Adipose tissue (tissue), 3 donors: ENCODE measurements around the gene ARMC2. TPM values are rescaled to one million over a fixed set of nuclear protein-coding genes. Genes with fewer than 3 reads are reported as not detected.
"Not testable (repeated sequence)": the region's sequence is repeated elsewhere in the genome, so short reads cannot be mapped to it uniquely, and the experiment has no call there.

Experiments used
- H3K27ac ChIP-seq: one replicate; pipeline ENCODE4 v1.5.1; 2013; ENCODE audit warnings: low read depth, low read length
- WGBS, 3 donors: extraction: QIAGEN DNeasy Blood & Tissue Kit; methylation state at CpG; one replicate each; pipeline ENCODE4 v1.1.7; 2013; 5-methylcytosine and 5-hydroxymethylcytosine counted together
- polyA plus RNA-seq, 3 donors: library from polyadenylated mRNA; stranded (reverse); fragments of 200-250 nt; gene quantifications; one replicate each; pipeline ENCODE4 v1.2.3, GENCODE V29; 2013
- donor health status: healthy with polysubstance abuse.
- donor health status: Bipolar disorder and iron deficiency.
- donor health status: healthy.

The ARMC2 gene
- polyA plus RNA-seq, 3 donors, result 0.85 to 9.0 (median 2.8) TPM

DNA sequence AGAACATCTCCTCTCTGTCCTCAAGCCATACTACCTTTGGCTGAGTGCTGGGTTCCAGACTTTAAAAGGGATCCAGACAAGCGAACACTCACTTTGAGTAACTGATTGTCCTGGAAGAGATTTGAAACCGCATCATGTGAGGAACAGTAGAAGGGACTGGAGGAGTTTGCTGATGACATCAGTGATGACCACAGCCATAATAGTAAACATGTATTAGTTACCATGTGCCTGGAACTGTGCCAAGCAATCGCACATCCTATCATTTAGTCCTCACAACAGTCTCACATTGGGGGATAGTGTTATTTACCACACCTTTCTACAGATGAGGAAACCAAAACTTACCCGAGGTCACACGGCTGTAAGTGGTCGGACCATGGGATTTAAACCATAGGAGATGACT lies 39.8 kb downstream of the ARMC2 start:
- WGBS, 3 donors, result 90 to 91% (median 90%) methylated on average over 6 of the region's 6 CpGs
- H3K27ac ChIP-seq, result no peak overlapping the region

DNA sequence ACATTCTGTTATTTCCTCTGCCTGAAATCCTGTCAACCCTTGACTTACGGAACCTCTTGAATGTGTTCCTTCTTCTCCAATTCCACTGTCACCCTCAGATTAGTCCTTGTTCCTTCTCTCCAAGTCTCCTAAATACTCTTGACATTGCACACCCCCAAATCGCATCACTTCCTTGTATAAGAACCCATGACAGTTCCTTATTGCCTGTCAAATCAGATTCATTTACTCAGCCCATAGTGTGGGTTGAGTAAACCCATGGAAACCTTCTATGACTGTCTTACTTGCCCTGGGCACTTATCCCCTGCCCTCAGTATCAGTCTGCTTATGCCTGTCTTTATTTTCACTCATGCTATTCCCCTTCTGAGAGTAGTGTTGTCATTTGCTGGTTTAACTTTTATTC lies 40.5 kb downstream of the ARMC2 start:
- H3K27ac ChIP-seq, result no peak overlapping the region
- WGBS, 3 donors, result 84 to 92% (median 85%) methylated on average over 2 of the region's 2 CpGs

DNA sequence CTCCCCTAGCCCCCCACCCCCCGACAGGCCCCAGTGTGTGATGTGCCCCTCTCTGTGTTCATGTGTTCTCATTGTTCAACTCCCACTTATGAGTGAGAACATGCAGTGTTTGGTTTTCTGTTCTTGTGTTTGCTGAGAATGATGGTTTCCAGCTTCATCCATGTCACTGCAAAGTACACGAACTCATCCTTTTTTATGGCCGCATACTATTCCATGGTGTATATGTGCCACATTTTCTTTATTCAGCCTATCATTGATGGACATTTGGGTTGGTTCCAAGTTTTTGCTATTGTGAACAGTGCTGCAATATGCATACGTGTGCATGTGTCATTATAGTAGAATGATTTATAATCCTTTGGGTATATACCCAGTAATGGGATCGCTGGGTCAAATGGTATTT lies 42.7 kb downstream of the ARMC2 start:
- 86 to 92% (median 91%) methylated on average over 5 of the region's 5 CpGs for WGBS, 3 donors
- H3K27ac ChIP-seq, result not testable (repeated sequence)

DNA sequence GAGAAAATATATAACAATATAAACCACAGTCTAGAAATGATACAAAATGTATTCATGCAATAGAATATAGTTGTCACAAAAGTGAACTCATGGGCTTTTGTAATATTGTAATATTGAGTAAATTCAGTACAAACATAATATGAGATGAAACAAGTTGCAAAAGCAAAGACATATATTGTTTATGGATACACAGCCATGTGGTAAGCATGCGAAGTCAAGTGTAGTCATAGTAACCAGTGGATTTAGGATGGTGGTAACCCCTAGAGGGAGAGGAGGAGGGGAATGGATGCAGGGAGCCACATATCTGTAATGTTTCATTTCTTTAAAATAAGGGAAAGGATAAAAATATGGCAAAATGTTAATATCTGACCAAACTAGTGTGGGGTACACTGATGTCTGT lies 47.3 kb downstream of the ARMC2 start:
- H3K27ac ChIP-seq, result no peak overlapping the region
- 65 to 85% (median 70%) methylated on average over 1 of the region's 1 CpG for WGBS, 3 donors

DNA sequence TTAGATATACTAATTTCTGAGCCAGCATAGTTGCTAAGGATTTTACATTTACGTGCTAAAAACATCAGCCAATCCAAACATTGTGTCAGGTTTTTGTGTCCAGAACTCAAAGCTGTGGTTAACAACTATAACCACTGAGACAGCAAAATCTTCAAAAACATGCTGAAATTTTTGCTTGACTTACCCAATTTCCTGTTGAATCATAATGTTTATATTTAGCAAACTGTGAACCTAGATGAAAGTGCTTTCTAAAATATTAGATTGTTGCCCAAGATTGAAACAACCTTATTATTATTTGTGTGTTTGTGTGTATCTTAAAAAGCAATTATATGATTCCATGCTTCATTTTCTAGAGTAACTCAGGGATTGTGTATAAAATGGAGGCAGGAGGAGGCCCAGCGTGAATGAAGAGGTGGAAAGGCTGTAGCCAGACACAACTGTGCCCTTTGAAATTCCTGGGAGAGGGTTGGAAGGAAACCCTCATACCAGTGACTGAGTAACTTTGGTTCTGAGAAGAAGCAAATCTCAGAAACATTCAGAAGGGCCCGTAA lies 48.0 kb downstream of the ARMC2 start:
- 46 to 76% (median 49%) methylated on average over 3 of the region's 3 CpGs for WGBS, 3 donors
- no peak overlapping the region for H3K27ac ChIP-seq

DNA sequence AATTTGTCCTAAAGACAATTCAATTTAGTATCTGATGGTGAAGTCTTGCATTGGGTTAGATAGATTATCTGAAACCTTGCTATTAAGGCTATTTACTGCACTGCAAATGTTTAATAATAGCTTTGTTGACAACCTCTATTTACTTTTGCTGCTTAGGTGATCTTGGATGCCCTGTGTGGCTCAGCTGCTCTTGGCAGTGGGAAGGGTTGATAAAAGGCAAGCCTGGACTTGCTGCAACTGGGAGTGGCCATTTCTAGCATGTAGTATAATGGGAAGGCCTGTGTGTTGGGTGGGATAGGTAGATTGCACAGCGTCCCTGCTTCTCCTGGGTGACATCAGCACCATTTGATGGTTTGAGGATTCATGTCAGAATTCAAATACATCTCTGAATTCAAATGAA lies 49.1 kb downstream of the ARMC2 start:
- 69 to 89% (median 84%) methylated on average over 1 of the region's 1 CpG for WGBS, 3 donors
- no peak overlapping the region for H3K27ac ChIP-seq

DNA sequence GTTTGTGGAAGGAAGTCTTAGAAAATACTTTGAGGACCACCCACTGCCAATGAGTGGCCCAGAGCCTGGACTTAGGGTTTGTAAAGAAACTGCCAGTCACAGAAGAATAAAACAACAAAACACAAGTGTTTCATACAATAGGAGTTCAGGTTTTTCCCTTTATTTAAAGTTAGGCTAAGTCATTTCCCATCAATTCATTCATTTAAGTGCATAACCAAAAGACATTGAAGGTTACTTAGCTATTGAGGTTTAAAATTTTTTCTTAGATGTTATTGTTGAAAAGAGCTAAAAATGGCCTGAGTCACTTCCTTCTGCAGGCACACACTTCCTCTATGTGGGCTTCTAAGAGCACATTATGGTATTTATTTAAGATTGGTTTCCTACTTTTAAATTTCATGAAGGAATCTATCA lies 54.2 kb downstream of the ARMC2 start:
- H3K27ac ChIP-seq, result no peak overlapping the region

DNA sequence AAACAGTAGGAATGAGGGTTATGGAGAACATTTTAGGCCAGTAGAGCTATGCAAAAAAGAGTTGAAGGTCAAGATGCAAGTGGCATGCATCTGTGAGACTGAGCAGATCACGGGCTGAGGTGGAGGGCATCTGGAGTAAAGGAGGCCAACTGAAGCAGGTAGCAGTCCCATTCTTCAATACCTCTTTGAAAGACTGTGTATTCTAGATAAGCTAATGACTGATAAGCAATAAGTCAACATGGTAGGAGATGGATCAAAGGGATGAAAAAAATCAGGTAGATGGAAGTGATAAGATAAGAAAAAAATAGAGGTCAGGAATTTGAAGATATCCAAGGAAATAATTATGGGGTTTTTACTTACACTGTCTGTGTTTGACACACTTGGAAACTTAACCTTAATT lies 55.6 kb downstream of the ARMC2 start:
- WGBS, 3 donors, result 42 to 96% (median 93%) methylated on average over 1 of the region's 1 CpG
- H3K27ac ChIP-seq, result no peak overlapping the region

DNA sequence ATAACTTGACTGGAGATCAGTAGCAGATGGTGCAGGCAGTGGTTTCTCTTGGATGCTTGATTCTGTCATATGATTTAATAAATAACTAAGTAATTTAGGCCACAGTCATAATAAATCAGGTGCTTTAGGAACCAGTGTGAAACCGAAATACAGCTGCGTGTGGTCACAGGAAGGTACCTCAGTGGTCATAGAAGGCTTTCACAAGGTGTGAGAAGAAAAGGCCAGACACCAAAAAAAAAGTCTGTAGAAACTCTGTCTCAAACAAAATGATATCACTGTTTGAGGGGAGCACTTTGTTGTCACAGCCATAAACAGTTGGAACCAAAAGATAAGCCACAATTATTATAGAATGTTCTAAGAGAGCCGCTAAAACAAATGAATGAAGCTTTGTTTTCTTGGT lies 56.5 kb downstream of the ARMC2 start:
- WGBS, 3 donors, result 64 to 75% (median 66%) methylated on average over 3 of the region's 3 CpGs
- no peak overlapping the region for H3K27ac ChIP-seq

DNA sequence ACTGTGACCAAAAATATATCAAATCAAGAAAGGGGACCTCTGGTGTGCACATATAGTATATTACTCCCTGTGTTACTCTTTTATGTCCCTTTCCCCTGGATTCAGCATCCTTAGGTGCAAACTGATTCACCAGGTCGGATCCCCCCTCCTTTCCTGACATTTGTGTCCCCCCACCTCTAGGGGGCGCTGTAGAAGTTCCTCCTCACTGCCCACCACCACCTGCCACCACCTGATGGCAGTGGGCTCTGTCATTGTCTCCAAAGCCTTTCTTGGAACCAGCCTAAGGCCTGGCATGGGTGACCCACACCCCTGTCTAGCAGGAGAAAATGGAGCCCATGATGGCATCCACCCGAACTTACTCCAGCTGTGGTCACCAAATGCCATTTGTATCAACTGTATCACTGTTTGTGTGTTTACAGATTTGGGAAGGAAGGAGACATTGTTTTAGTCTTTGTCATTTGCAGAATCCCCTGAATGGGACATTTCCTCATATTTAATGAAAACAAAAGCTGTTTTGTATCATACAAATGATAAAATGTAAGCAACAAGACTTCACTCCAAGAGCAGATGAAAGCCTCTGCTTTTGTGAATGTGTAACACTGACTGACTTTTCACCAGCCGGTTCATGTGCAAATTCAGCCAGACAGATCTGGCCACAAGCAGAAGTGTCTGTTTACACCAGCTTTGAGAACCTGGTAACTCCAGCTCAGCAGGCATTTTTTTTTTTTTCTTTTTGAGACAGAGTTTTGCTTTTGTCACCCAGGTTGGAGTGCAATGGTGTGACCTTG lies 66.2 kb downstream of the ARMC2 start:
- WGBS, 3 donors, result 63 to 69% (median 65%) methylated on average over 4 of the region's 4 CpGs
- H3K27ac ChIP-seq, result no peak overlapping the region

DNA sequence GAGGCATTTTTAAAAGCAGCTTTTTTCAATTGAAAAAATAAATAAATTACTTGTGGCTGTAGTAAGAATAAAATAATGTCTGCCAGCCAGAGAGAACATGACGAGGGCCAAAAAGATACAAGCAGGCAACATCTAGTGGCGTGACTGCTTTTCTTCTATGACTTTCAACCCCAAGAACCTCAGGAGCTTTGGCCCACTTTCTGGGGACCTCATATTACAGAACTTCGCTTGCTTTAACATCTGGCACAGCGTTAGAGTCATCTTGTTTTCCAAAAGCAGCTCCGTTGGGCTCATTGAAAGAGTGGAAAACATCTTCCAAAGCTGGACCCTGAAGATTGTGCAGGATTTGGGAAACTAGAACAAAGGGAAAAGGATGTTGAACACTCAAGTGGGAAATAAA lies 67.0 kb downstream of the ARMC2 start:
- 85 to 91% (median 89%) methylated on average over 5 of the region's 5 CpGs for WGBS, 3 donors
- no peak overlapping the region for H3K27ac ChIP-seq

DNA sequence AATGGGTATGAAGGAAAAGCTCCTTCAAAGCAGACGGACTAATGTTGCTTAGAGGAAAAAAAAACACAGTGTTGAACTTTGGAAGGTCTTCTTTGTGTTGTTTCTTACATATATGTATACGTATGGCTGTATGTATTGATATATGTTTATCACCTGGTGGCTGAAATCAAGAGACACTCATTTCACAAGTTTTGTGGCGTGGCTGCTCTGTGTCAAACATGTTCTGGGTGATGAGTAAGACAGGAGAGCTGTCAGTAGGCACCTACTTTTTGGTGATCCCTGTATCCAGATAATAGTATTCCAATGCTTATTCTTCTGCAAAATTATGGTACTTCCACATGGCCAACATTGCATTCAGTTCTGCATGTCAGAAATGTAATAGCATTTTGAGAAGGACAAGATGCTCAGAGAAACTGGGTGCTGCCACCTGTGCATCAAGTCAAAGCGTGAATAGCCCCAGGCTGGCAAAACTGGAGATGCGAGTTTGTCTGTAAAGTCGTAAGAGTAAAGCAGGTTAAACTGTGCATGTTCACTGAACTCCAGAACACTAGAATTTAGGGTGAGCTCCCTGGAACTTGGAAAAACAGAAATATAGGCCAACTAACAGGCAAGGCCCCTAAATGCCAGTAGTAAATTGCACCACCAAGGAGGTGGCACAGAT lies 67.9 kb downstream of the ARMC2 start:
- WGBS, 3 donors, result 80 to 88% (median 82%) methylated on average over 6 of the region's 6 CpGs
- H3K27ac ChIP-seq, result no peak overlapping the region

DNA sequence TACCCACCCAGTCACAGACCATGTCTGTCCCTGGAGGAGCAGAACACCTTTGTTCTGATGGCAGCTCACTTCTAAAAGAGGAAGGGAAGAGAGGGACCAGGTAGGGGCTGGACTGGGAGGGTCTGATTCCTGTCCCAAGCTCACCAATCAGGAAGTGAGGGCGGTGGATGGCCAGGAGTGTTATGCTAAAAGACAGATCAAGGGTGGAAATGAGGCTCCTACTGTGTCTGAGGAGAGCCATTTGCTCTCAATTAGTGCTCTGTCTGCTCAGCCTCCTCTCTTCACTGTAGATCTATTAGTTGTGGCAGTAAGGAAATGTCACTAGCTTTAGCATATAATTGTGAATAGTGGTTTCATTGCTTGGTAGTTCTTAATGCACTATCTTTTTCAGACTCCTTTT lies 72.5 kb downstream of the ARMC2 start:
- no peak overlapping the region for H3K27ac ChIP-seq
- 74 to 94% (median 83%) methylated on average over 1 of the region's 1 CpG for WGBS, 3 donors

DNA sequence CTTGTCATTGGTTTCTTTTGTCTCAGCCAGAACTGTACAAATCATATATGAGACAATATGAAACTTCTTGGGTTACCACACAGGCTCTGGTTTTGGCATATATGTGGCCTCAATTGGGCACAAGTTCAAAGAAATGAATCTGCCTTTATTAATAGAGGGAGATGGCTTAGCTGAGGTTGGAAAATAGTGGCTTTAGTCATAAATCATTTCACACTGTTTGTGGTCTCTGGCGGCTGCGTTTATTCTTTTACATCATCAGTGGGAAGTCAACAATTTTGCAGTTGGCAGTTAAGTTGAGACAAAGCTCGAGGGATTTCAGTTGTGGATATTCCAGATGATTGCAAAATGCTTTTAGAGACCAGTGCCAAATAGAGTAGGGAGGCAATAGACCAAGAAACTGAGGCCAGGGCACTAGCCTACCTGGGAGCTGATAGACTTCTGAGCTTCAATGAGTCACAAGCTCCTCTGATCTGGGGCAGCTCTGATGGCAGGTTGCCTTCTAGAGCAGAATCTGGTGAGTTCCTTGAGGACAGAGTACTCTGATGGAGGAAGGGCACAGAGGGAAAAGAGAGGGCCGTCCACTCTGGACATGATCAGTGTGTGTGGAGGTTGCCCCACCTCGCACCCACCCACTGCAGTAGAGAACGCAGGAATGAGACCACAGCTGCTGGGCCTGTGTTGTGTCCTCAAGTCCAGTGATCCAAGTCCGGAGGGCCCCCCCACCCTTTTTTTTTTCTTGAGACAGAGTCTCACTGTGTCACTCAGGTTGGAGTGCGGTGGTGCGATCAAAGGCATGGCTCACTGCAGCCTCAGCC lies 73.5 kb downstream of the ARMC2 start:
- WGBS, 3 donors, result 60 to 86% (median 66%) methylated on average over 9 of the region's 9 CpGs
- H3K27ac ChIP-seq, result no peak overlapping the region

DNA sequence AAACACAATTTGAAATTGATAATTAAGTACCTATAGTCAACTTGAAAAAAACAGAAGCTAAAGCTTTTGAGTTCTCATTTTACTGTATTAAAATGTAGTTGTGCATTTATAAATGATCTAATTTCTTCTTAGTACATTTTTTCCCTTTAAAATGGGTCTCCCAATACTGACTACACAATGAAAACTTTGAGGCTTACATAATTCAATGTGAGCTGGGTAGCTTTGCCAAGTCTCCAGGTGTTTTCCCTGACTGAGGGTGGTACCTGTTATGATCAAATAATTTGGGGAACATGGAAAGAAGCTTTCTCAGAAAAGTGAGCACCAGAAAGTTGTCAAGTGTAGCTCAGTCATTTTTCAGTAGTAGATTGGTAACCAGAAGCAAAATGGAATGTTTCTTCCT lies 74.3 kb downstream of the ARMC2 start:
- no peak overlapping the region for H3K27ac ChIP-seq

DNA sequence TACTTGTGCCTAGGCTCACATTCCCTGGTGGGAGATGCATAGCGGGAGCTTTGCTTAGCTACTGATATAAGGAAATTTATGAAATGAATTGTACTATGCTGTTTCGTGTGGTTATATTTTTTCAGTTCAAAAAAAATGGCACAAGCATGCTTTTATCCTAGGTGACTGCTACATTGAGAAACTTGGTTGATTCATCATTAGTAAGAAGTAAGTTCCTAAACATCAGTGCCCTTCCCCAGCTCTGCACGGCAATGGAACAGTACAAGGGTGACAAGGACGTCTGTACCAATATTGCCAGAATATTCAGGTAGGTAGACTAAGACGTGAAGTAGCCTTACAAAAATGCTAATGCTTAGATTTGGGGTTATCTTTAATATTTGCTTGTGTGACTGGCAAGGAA lies 79.7 kb downstream of the ARMC2 start:
- no peak overlapping the region for H3K27ac ChIP-seq
- 88 to 94% (median 90%) methylated on average over 5 of the region's 5 CpGs for WGBS, 3 donors

DNA sequence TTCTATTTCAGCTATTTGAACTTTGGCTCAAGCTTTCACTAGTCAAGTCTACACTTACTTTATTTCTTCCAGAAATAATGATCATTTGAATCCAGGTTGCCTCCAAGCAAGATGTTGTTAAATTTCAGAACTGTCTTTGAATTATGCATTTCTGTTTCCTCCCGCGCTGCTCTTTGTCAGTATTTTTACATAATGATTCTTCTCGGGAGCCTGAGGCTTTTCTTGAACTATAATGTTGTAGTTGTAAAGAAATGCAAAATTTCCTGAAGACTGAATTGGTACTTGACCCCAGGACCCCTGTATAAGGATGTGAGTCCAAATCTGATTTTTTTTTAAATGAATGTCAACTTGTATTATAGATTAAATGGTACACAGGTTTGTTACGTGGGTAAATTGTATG lies 80.4 kb downstream of the ARMC2 start:
- no peak overlapping the region for H3K27ac ChIP-seq
- 89 to 92% (median 89%) methylated on average over 4 of the region's 4 CpGs for WGBS, 3 donors

DNA sequence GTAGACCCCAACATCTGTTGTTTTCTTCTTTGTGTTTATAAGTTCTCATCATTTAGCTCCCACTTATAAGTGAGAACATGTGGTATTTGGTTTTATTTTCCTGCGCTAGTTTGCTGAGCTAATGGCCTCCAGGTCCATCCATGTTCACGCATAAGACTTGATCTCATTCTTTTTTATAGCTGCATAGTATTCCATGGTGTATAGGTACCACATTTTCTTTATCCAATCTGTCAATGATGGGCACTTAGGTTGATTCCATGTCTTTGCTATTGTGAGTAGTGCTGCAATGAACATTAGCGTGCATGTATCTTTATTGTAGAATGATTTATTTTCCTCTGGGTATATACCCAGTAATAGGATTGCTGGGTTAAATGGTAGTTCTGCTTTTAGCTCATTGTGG lies 82.9 kb downstream of the ARMC2 start:
- WGBS, 3 donors, result 97 to 99% (median 98%) methylated on average over 3 of the region's 3 CpGs
- not testable (repeated sequence) for H3K27ac ChIP-seq

DNA sequence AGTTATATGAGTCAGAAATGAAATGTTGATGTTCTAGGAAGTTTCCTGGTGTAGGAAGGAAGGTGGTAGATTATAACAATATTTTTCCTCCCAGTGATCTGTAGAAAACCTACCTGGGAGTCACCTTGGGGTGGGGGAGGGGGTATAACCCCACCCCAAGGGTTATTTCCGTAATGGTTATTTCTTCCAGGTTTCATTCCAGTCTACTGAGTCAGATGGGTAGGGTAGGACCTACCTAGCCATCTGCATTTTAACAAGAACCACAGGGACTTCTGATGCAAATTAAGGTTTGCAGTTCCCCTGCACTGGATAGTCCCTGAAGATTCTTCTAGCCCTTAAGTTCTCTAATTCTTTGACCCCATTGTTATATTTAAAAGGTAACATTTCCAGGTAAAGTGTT lies 88.9 kb downstream of the ARMC2 start:
- 96 to 97% (median 96%) methylated on average over 1 of the region's 1 CpG for WGBS, 3 donors
- no peak overlapping the region for H3K27ac ChIP-seq
